Left lung (tissue), 10 donors: ENCODE results near the gene FBLN1. TPM values are rescaled to one million over a fixed set of nuclear protein-coding genes. Genes with fewer than 3 reads are reported as not detected.

Experiments used
- ATAC-seq: fragments of 200-7000 bp; cut with Tn5 transposase; one replicate; pipeline ENCODE4 v1.9.1; 2020; ENCODE audit warnings: moderate library complexity
- DNase-seq, 4 donors: peaks; one replicate each; pipeline ENCODE4 v3.0.0-alpha.2; 2013 to 2020
- H3K27ac ChIP-seq, 2 donors: fragments of 200-600 bp; sonication (generic) in 1 of 2; one replicate each; pipeline versions ENCODE4 v1.5.0 to v1.8.0; 2020 to 2021
- H3K27me3 ChIP-seq, 2 donors: fragments of 200-600 bp; sonication (generic) in 1 of 2; one replicate each; pipeline versions ENCODE4 v1.5.0 to v1.8.0; 2020 to 2021
- H3K36me3 ChIP-seq, 2 donors: fragments of 200-600 bp; sonication (generic) in 1 of 2; one replicate each; pipeline versions ENCODE4 v1.5.0 to v1.8.0; 2020 to 2021
- H3K4me1 ChIP-seq, 2 donors: fragments of 200-600 bp; one replicate each; pipeline ENCODE4 v1.8.0; 2021
- H3K4me3 ChIP-seq, 2 donors: fragments of 200-600 bp; sonication (generic) in 1 of 2; one replicate each; pipeline versions ENCODE4 v1.5.0 to v1.8.0; 2020 to 2021; ENCODE audit warnings: mild to moderate bottlenecking in 1 of 2
- H3K9me3 ChIP-seq, 2 donors: fragments of 200-600 bp; sonication (generic) in 1 of 2; one replicate each; pipeline versions ENCODE4 v1.5.0 to v1.8.0; 2020 to 2021
- intact Hi-C, 2 donors: fragments of 100-400 bp; cut with DNase I; formaldehyde crosslinking; loops; one replicate each; pipeline versions ENCODE4 v1.11.2 to v1.14.2; 2022
- polyA plus RNA-seq, 6 donors: library from polyadenylated mRNA; unstranded; fragments of 120-200 nt; gene quantifications; one replicate each; pipeline ENCODE4 v1.2.1, GENCODE V29; 2013; ENCODE audit not compliant: insufficient read length in 6 of 6
- total RNA-seq, 2 donors: library from RNA; stranded (reverse); fragmentation: NEBNext Ultra II Directional; extraction: Animal tissue kit (Norgen Biotek cat#: 25700); gene quantifications; one replicate each; pipeline ENCODE4 v1.2.1, GENCODE V29; 2021
- TF ChIP-seq, protein P1 (sequence below), 2 donors: fragments of 200-600 bp; sonication (generic) in 1 of 2; IDR thresholded peaks; one replicate each; pipeline versions ENCODE4 v1.5.0 to v1.8.0; 2021; ENCODE audit warnings: antibody characterized with exemption in 2 of 2
- donor health status: DM: no; HTN: yes; CAD: no.
- donor health status: DM: no; HTN: no; CAD: no.

Gene FBLN1
- total and polyA plus RNA-seq, 8 donors, result 287 to 447 (median 312) TPM

DNA sequence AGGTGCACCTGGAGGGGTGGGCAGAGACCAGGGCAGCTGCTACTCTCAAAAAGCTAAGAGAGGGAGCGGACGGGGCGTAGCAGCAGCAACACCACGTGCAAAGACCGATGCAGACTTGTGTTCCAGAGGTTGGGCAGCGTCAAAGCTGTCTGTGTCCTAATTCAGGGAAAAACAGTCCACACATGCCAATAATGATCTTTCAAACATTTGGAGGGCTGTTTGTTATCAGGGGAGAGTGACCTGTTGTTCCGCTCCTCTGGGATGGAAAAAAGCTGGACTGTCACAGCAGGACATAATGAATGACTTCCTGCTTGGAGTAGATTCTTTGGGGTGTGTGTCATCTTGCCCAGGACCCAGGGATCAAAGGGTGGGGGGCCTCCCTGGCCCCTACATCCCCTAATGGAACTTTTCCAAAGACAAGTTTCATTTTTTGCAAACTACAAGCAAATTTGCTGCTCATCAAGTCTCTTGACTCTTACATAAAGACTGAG, 6.2 kb upstream of the FBLN1 start:
- Histone ChIP-seq H3K27me3 (peaks cover 0 to 52% of the 10 kb centered on the region in 2 donors), H3K4me1 (no peaks in the 10 kb centered on the region), H3K27ac (peak overlapping the region in 1 of 2 donors; percentile 45), H3K4me3 (no peak overlapping the region), H3K36me3 (no peaks in the 10 kb centered on the region), H3K9me3 (no peaks in the 10 kb centered on the region)
- peak; percentile 28 for ATAC-seq
- TF ChIP-seq, protein P1, sequence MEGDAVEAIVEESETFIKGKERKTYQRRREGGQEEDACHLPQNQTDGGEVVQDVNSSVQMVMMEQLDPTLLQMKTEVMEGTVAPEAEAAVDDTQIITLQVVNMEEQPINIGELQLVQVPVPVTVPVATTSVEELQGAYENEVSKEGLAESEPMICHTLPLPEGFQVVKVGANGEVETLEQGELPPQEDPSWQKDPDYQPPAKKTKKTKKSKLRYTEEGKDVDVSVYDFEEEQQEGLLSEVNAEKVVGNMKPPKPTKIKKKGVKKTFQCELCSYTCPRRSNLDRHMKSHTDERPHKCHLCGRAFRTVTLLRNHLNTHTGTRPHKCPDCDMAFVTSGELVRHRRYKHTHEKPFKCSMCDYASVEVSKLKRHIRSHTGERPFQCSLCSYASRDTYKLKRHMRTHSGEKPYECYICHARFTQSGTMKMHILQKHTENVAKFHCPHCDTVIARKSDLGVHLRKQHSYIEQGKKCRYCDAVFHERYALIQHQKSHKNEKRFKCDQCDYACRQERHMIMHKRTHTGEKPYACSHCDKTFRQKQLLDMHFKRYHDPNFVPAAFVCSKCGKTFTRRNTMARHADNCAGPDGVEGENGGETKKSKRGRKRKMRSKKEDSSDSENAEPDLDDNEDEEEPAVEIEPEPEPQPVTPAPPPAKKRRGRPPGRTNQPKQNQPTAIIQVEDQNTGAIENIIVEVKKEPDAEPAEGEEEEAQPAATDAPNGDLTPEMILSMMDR (IDR thresholded peaks at IDR 0.05), result no peak
- peak in 2 of 4 donors; percentile 83 to 90 for DNase-seq
- intact Hi-C loops, result no loop called here

GRCh38 chr22:45497351-45498145, 5.1 kb upstream of the FBLN1 start:
- Histone ChIP-seq H3K4me3 (no peak overlapping the region), H3K36me3 (no peaks in the 10 kb centered on the region), H3K27ac (peak overlapping the region in 1 of 2 donors; percentile 45), H3K27me3 (peaks cover 7 to 56% of the 10 kb centered on the region in 2 donors), H3K4me1 (no peaks in the 10 kb centered on the region), H3K9me3 (no peaks in the 10 kb centered on the region)
- ATAC-seq (peak; percentile 5), DNase-seq (peak in 1 of 4 donors; percentile 66)
- TF ChIP-seq, protein P1 (IDR thresholded peaks at IDR 0.05), result no peak
- intact Hi-C loops, result no loop called here

- no peak overlapping the region for H3K4me3 ChIP-seq
- ATAC-seq (peak; percentile 6), DNase-seq (peak in 1 of 4 donors; percentile 34)
- intact Hi-C loops, result no loop called here
- TF ChIP-seq, protein P1 (IDR thresholded peaks at IDR 0.05), result no peak
- H3K9me3 ChIP-seq, result no peaks in the 10 kb centered on the region
- H3K27me3 ChIP-seq, result peaks cover 15 to 77% of the 10 kb centered on the region in 2 donors
- no peak overlapping the region for H3K27ac ChIP-seq
- H3K36me3 ChIP-seq, result no peaks in the 10 kb centered on the region
- peaks cover 0 to 6% of the 10 kb centered on the region in 2 donors for H3K4me1 ChIP-seq
These were observed 2.9 kb upstream of the FBLN1 start for GRCh38 chr22:45499746-45500145.

GRCh38 chr22:45503050-45503815, 550 bp downstream of the FBLN1 start:
- no peaks in the 10 kb centered on the region for H3K36me3 ChIP-seq
- H3K27ac ChIP-seq, result peak overlapping the region; percentile 53 to 70
- peaks cover 15 to 82% of the 10 kb centered on the region in 2 donors for H3K27me3 ChIP-seq
- H3K9me3 ChIP-seq, result no peaks in the 10 kb centered on the region
- DNase-seq, result no peak
- ATAC-seq, result no peak
- peaks cover 0 to 6% of the 10 kb centered on the region in 2 donors for H3K4me1 ChIP-seq
- peak overlapping the region; percentile 40 to 44 for H3K4me3 ChIP-seq
- TF ChIP-seq, protein P1 (IDR thresholded peaks at IDR 0.05), result no peak
- intact Hi-C loops, result no loop called here
